Choroid plexus epithelial cell (primary cell): ENCODE measurements around the gene IFT172.

Source experiments
- DNase-seq: peaks from one replicate; pipeline ENCODE4 v3.0.0-alpha.2; 2010; ENCODE audit warnings: low read depth
- H3K4me3 ChIP-seq: 2 replicates; pipeline ENCODE4 v1.5.1; 2011; ENCODE audit warnings: low read depth, mild to moderate bottlenecking, control low read depth, low read length, moderate library complexity
- TF ChIP-seq, protein P1 (sequence below): conservative IDR thresholded peaks from 2 replicates; pipeline ENCODE4 v1.5.1; 2011; ENCODE audit warnings: low read depth, mild to moderate bottlenecking, control low read depth, inconsistent platforms, low read length, moderate library complexity

The IFT172 gene

GRCh38 chr2:27441958-27442919 is 47.3 kb downstream of the IFT172 start, which contains the start of gene KRTCAP3:
Gene KRTCAP3, plus strand, starts transcription at chr2:27442381. Its CDS starts 32 bp downstream, at chr2:27442413.
- no peak for DNase-seq
- no peak within 1 kb of the TSS for H3K4me3 ChIP-seq
- TF ChIP-seq, protein P1, sequence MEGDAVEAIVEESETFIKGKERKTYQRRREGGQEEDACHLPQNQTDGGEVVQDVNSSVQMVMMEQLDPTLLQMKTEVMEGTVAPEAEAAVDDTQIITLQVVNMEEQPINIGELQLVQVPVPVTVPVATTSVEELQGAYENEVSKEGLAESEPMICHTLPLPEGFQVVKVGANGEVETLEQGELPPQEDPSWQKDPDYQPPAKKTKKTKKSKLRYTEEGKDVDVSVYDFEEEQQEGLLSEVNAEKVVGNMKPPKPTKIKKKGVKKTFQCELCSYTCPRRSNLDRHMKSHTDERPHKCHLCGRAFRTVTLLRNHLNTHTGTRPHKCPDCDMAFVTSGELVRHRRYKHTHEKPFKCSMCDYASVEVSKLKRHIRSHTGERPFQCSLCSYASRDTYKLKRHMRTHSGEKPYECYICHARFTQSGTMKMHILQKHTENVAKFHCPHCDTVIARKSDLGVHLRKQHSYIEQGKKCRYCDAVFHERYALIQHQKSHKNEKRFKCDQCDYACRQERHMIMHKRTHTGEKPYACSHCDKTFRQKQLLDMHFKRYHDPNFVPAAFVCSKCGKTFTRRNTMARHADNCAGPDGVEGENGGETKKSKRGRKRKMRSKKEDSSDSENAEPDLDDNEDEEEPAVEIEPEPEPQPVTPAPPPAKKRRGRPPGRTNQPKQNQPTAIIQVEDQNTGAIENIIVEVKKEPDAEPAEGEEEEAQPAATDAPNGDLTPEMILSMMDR, result peak; percentile 24

GRCh38 chr2:27441226-27441926 is 48.2 kb downstream of the IFT172 start:
- TF ChIP-seq, protein P1, result no peak

GRCh38 chr2:27435628-27436027 is 53.9 kb downstream of the IFT172 start:
- no peak for DNase-seq
- no peak overlapping the region for H3K4me3 ChIP-seq
- TF ChIP-seq, protein P1, result no peak

More at GRCh38 chr2:27441226-27441926, 48.2 kb downstream of the IFT172 start:
- DNase-seq, result no peak
- H3K4me3 ChIP-seq, result no peak overlapping the region

- TF ChIP-seq, protein P1, result no peak
- H3K4me3 ChIP-seq, result no peak overlapping the region
- DNase-seq, result peak; percentile 42
These were observed 58.1 kb downstream of the IFT172 start for GRCh38 chr2:27431395-27431794.

DNA sequence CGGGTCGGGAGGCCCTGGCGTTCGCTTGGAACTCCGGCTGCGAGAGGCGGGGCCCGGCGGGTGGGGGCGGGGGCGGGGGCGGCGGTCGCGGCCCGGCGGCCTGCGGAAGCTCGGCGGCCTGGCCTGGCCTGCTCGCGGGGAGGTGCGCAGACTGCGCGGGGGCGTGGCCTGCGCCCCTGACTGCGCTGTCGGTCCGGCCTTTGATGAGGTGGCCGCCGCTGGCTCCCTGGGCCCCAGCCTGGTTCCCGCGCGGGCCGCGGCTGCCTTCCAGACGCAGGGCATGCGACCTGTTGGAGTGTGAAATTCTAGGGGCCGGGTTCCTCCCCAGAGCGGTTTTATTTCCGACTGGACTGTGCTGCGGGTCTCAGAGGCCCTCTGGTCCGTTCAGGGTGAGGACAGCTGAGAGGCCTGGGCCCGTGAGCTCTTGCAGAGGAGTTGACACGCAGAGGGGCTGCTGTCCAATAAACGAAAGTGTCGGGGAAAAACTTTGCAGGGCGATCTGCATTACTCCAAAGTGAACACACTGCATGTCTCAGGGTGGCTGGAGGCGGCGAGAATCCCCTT is 60.5 kb downstream of the IFT172 start:
- TF ChIP-seq, protein P1, result peak; percentile 1
- peak overlapping the region; percentile 92 for H3K4me3 ChIP-seq
- DNase-seq, result peak; percentile 84

DNA sequence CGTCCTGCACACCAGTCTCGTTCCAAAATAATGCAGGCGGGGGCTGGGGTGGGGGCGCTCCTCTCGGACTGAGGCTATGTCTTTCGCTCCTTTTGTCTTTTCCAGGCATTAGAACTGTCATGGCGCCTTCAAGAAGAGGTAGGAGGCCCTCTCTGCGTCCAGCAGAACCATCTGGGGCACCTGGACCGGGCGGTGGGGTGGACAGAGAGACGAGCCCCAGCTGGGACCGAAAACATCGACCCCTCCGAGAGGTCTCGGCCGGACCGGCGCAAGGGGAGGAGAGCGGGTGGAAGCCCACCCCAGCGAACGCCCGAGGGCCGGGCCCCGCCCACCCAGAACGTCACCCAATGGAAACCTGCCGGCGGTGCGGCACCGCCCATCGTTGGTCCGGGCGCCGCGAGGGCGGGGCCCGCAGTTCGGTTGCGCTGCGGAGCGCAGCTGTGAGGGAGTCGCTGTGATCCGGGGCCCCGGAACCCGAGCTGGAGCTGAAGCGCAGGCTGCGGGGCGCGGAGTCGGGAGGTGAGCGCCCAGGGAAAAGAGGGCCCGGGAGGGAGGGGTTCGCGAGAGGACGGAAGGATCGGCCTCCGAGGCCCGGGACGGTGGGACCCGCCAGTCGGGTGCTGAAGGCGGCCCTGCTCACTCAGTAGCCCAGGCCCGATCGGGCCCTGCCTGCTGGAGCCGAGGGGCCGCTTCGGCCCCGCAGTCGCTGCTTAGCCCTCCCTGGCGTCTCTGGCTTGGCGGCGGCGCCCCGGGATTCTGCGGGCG is 61.1 kb downstream of the IFT172 start, which contains the start of gene NRBP1:
TSS of gene NRBP1 (plus strand) at position 419 of the 765 bp plus-strand sequence. CDS start 4,643 bp downstream, outside the sequence.
- H3K4me3 ChIP-seq, result peak within 1 kb of the TSS; percentile 92
- TF ChIP-seq, protein P1, result no peak
- peak; percentile 90 for DNase-seq
